Stimulated activated CD4-positive, alpha-beta T cell treated with anti-CD3 and anti-CD28 coated beads, Interleukin-12 subunit alpha, Interleukin-12 subunit beta, amount 100 ng/mL, for 48 hours (primary cell): Measurements from ENCODE around the gene SLC25A6.
"Not testable (repeated sequence)": the region's sequence is repeated elsewhere in the genome, so short reads cannot be mapped to it uniquely, and the experiment has no call there.

Experiments
- DNase-seq, 3 donors: peaks; one replicate each; pipeline ENCODE4 v3.0.0-alpha.2; 2020; ENCODE audit warnings: low read depth in 2 of 3, low spot score in 1 of 3

The SLC25A6 gene

DNA sequence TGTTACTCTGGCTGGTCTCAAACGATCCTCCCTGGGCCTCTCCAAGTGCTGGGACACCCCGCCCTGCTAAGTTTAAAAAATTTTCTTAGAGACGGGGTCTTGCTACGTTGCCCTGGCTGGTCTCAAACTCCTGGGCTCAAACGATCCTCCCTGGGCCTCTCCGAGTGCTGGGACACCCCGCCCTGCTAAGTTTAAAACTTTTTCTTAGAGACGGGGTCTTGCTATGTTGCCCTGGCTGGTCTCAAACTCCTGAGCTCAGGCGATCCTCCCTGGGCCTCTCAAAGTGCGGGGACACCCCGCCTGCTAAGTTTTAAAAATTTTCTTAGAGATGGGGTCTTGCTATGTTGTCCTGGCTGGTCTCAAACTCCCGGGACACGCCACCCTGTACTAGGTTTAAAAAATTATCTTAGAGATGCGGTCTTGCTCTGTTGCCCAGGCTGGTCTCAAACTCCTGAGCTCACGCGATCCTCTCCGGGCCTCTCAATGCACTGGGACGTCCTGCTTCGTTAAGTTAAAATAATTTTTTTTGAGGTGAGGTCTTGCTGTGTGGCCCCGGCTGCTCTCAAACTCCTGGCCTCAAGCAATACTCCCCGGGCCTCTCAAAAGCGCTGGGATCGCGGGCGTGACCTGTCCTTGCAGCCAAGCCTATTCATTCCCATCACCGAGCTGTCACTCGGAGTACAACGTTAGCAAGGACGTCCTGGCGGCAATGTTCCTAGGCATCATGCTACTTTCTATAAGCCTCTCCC lies 1.1 kb downstream of the SLC25A6 start:
- no peak for DNase-seq

GRCh38 chrX:1389993-1390285 lies 2.0 kb downstream of the SLC25A6 start:
- no peak for DNase-seq

GRCh38 chrX:1389181-1389992 lies 2.5 kb downstream of the SLC25A6 start:
- no peak for DNase-seq

DNA sequence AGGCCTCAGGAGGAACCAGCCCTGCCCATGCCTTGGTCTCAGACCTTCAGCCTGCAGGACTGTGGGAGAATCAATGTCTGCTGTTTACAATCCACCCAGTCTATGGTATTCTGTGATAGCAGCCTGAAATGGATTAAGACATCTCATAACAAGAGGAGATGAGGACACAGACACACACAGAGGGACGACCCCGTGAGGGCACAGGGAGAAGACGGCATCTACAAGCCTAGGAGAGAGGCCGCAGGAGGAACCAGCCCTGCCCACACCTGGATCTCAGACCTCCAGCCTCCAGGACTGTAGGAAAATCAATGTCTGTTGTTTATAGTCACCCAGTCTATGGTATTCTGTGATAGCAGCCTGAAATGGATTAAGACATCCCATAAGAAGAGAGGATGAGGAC lies 3.3 kb downstream of the SLC25A6 start:
- no peak for DNase-seq

GRCh38 chrX:1387141-1387776 lies 4.7 kb downstream of the SLC25A6 start:
- no peak for DNase-seq

GRCh38 chrX:1386338-1387127 lies 5.4 kb downstream of the SLC25A6 start:
- DNase-seq: no peak

GRCh38 chrX:1385253-1386223 lies 6.4 kb downstream of the SLC25A6 start:
- no peak for DNase-seq

- DNase-seq: no peak
Observed at GRCh38 chrX:1384658-1385252, 7.2 kb downstream of the SLC25A6 start.

- no peak for DNase-seq
Observed at GRCh38 chrX:1380672-1381233, 11.2 kb downstream of the SLC25A6 start.

- no peak for DNase-seq
Observed at GRCh38 chrX:1378306-1378759, 13.6 kb downstream of the SLC25A6 start.

- DNase-seq: no peak
Observed at GRCh38 chrX:1368385-1368698, 23.6 kb downstream of the SLC25A6 start.

GRCh38 chrX:1366363-1366762 lies 25.6 kb downstream of the SLC25A6 start:
- DNase-seq: not testable (repeated sequence)

GRCh38 chrX:1361910-1362309 lies 30.0 kb downstream of the SLC25A6 start:
- no peak for DNase-seq

DNA sequence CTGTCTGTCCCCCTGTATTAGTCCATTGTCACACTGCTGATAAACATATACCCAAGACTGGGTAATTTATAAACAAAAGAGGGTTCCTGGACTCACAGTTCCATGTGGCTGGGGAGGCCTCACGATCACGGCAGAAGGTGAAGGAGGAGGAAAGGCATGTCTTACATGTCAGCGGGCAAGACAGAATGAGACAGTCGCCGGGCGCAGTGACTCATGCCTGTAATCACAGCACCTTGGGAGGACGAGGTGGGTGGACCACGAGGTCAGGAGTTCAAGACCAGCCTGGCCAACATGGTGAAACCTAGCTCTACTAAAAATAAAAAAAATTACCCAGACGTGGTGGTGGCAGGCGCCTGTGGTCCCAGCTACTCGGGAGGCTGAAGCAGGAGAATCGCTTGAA lies 30.6 kb downstream of the SLC25A6 start:
- no peak for DNase-seq

GRCh38 chrX:1360171-1360570 lies 31.7 kb downstream of the SLC25A6 start:
- no peak for DNase-seq

DNA sequence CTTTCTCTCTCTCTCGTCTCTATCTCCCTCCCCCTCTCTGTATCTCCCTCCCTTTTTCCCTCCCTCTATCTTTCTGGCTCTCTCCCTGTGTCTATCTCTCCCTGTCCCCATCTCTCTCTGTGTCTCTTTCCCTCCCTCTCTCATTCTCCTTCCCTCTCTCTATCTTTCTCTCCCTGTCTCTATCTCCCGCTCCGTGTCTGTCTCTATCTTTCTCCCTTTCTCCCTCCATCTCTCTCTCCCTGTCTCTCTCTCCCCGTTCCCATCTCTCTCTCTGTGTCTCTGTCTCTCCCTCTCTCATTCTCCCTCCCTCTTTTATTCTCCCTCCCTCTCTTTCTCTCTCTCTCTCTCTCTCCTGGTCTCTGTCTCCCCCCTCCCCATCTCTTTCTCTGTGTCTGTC lies 32.4 kb downstream of the SLC25A6 start:
- no peak for DNase-seq

- no peak for DNase-seq
Observed at GRCh38 chrX:1358793-1359476, 33.0 kb downstream of the SLC25A6 start.

- DNase-seq: no peak
Observed at GRCh38 chrX:1357993-1358392, 33.9 kb downstream of the SLC25A6 start.
